ENCODE results near the gene CLDN4. TPM values are rescaled to one million over a fixed set of nuclear protein-coding genes. Genes with fewer than 3 reads are reported as not detected.

CLDN4 gene
- total RNA-seq, 2 donors from 2014 or later, result 162 to 216 TPM

DNA sequence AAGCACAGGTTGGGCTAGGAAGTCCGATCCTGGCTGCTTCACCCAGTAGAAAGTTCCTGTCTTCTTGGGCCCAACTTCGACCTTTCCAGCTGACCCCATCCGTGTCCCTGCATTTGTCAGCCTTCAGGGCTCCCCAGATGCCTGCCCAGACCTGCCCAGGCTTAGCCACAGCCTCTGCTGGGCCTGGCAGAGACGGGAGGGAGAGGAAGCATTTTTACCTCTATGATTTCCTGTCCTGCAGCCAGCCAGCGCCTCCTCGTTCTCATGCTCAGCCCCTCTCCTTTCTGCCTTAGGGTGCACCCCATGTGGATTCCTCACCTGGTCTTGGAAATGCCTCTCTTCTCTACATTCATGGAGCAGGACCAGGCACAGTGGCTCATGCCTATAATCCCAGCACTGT is 7.8 kb downstream of the CLDN4 start:
- DNase-seq (ENCODE audit: low spot score), result peak; percentile 47
- Histone ChIP-seq H3K27ac (peak overlapping the region in 1 of 2 donors; percentile 12), H3K4me1 (replicated peaks) (peaks cover 5% of the 10 kb centered on the region), H3K9me3 (no peaks in the 10 kb centered on the region), H3K27me3 (replicated peaks; ENCODE audit: insufficient read depth) (no peaks in the 10 kb centered on the region), H3K4me3 (no peak overlapping the region), H3K36me3 (no peaks in the 10 kb centered on the region)
- WGBS, result 32% methylated on average over 6 of the region's 6 CpGs
- peak; percentile 22 for TF ChIP-seq POLR2AphosphoS5 (IDR thresholded peaks at IDR 0.05)
- TF ChIP-seq, protein P1, sequence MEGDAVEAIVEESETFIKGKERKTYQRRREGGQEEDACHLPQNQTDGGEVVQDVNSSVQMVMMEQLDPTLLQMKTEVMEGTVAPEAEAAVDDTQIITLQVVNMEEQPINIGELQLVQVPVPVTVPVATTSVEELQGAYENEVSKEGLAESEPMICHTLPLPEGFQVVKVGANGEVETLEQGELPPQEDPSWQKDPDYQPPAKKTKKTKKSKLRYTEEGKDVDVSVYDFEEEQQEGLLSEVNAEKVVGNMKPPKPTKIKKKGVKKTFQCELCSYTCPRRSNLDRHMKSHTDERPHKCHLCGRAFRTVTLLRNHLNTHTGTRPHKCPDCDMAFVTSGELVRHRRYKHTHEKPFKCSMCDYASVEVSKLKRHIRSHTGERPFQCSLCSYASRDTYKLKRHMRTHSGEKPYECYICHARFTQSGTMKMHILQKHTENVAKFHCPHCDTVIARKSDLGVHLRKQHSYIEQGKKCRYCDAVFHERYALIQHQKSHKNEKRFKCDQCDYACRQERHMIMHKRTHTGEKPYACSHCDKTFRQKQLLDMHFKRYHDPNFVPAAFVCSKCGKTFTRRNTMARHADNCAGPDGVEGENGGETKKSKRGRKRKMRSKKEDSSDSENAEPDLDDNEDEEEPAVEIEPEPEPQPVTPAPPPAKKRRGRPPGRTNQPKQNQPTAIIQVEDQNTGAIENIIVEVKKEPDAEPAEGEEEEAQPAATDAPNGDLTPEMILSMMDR (IDR thresholded peaks at IDR 0.05), result no peak
- intact Hi-C loops (cut with DNase I), result no loop called here

DNA sequence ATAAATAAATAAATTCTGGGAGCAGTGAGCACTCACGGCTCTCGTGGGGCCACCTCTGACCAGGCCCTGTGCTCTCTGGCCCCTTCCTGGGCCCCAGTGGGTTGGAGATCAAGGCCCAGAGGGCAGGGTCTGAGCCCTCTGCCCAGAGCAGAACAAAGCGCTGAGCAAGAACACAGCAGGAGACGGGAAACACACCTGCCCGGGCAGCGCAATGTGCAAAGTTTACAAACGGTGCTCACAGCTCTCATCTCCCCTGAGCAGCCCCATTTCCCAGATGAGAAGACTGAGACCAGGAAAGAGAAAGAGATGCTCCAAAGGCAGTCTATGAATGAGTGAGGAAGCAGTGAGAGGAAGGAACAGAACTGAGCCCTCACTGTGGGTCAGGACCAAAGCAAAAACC is 8.5 kb downstream of the CLDN4 start:
- no peaks in the 10 kb centered on the region for H3K36me3 ChIP-seq
- WGBS, result 75% methylated on average over 7 of the region's 7 CpGs
- H3K27me3 ChIP-seq (replicated peaks; ENCODE audit: insufficient read depth), result no peaks in the 10 kb centered on the region
- TF ChIP-seq POLR2AphosphoS5 (IDR thresholded peaks at IDR 0.05) (no peak), POLR2A (IDR thresholded peaks at IDR 0.05) (no peak)
- TF ChIP-seq, protein P1 (IDR thresholded peaks at IDR 0.05), result no peak
- H3K4me3 ChIP-seq, result no peak overlapping the region
- peaks cover 5% of the 10 kb centered on the region for H3K4me1 ChIP-seq (replicated peaks)
- H3K9me3 ChIP-seq, result no peaks in the 10 kb centered on the region
- intact Hi-C loops (cut with DNase I), result no loop called here
- no peak for DNase-seq (ENCODE audit: low spot score)
- peak overlapping the region in 1 of 2 donors; percentile 12 for H3K27ac ChIP-seq

DNA sequence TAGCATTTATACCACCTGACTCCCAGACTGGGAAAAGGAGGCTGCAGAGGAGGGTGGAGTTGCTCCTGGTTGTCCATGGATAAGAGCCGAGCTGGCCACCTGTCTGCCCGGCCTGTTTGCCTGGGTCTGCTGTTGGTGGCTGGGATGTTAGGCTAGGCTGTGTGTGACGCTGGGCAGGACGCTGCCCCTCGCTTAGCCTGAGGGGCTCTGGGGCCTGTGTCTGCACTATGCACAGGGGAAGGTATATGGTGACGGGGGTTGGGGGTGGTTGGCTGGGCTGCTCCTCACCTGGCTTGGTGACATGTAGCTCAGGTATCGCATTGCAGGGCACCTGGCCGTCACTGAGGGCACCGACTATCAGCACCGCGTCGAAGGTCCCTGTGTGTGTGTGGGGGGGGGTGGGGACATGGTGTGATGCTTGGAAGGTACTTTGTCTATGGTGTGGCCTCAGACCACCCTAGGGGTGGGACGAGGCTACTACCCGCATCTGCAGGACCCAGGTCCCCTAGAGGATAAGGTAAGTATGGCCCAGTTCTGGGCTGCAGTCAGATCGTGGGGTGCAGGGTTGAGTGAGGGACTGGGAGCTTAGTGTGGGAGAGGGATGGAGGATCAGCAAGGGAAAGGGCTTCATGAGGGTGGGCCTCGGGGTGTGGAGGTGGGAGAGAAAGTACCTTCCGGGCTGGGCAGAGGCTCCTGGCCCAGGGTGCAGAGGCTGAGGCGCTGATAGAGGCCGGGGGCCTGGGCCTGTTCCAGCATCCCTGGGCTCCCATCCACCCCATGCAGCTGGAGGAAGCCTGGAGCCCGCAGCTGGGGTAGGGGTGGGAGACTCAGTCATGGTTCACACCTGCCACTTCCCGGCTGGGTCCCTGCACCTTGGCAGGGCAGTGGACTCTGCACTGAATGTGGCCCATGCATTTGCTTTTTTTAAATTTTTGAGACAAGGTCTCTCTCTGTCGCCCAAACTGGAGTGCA is 9.2 kb downstream of the CLDN4 start:
- intact Hi-C loops (cut with DNase I), result no loop called here
- no peaks in the 10 kb centered on the region for H3K27me3 ChIP-seq (replicated peaks; ENCODE audit: insufficient read depth)
- no peak overlapping the region for H3K27ac ChIP-seq
- H3K4me1 ChIP-seq (replicated peaks), result peaks cover 5% of the 10 kb centered on the region
- no peaks in the 10 kb centered on the region for H3K36me3 ChIP-seq
- no peak for DNase-seq (ENCODE audit: low spot score)
- TF ChIP-seq POLR2AphosphoS5 (IDR thresholded peaks at IDR 0.05) (no peak), POLR2A (IDR thresholded peaks at IDR 0.05) (no peak)
- no peak overlapping the region for H3K4me3 ChIP-seq
- H3K9me3 ChIP-seq, result no peaks in the 10 kb centered on the region
- WGBS, result 90% methylated on average over 22 of the region's 22 CpGs

- WGBS, result 95% methylated on average over 16 of the region's 16 CpGs
- TF ChIP-seq, protein P1 (IDR thresholded peaks at IDR 0.05), result no peak
- no peak for TF ChIP-seq POLR2AphosphoS5 (IDR thresholded peaks at IDR 0.05)
- TF ChIP-seq POLR2A (IDR thresholded peaks at IDR 0.05), result no peak
- intact Hi-C loops (cut with DNase I), result no loop called here
Observed at GRCh38 chr7:73840715-73841379, 10.1 kb downstream of the CLDN4 start.

DNA sequence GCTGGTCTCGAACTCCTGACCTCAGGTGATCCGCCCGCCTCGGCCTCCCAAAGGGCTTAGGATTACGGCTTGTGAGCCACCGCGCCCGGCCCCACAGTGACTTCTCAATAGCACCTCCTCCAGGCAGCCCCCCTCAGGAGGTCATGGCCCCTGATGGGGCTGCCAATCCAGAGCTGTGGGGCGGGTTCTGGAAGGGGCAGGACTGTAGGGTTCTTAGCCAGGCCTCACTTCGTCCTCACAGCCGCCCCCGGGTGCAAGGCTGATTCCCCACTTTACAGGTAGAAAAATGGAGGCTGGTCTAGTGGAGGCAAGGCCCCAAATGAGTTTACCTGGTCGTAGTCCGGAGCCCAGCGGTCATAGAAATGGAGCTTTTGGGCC is 10.9 kb downstream of the CLDN4 start:
- intact Hi-C loops (cut with DNase I), result no loop called here
- no peak for TF ChIP-seq POLR2A (IDR thresholded peaks at IDR 0.05)
- TF ChIP-seq POLR2AphosphoS5 (IDR thresholded peaks at IDR 0.05), result no peak
- TF ChIP-seq, protein P1 (IDR thresholded peaks at IDR 0.05), result no peak
- no peaks in the 10 kb centered on the region for H3K9me3 ChIP-seq

More at GRCh38 chr7:73840715-73841379, 10.1 kb downstream of the CLDN4 start:
- H3K9me3 ChIP-seq, result no peaks in the 10 kb centered on the region
- DNase-seq (ENCODE audit: low spot score), result no peak
- H3K27ac ChIP-seq, result no peak overlapping the region
- H3K4me1 ChIP-seq (replicated peaks), result peaks cover 5% of the 10 kb centered on the region
- no peak overlapping the region for H3K4me3 ChIP-seq
- H3K36me3 ChIP-seq, result no peaks in the 10 kb centered on the region
- H3K27me3 ChIP-seq (replicated peaks; ENCODE audit: insufficient read depth), result no peaks in the 10 kb centered on the region

More for the DNA sequence above, 10.9 kb downstream of the CLDN4 start:
- Histone ChIP-seq H3K4me1 (replicated peaks) (peaks cover 5% of the 10 kb centered on the region), H3K27ac (peak overlapping the region; percentile 86 to 90), H3K27me3 (replicated peaks; ENCODE audit: insufficient read depth) (no peaks in the 10 kb centered on the region), H3K4me3 (peak overlapping the region; percentile 49 to 66), H3K36me3 (no peaks in the 10 kb centered on the region)
- no peak for DNase-seq (ENCODE audit: low spot score)
- 65% methylated on average over 15 of the region's 15 CpGs for WGBS
